ENCODE measurements around the gene SUPT20HL1. TPM values are rescaled to one million over a fixed set of nuclear protein-coding genes. Genes with fewer than 3 reads are reported as not detected.

SUPT20HL1 gene
- total RNA-seq, 4 donors from 2014 or later, result 0.54 TPM; not detected in 3

DNA sequence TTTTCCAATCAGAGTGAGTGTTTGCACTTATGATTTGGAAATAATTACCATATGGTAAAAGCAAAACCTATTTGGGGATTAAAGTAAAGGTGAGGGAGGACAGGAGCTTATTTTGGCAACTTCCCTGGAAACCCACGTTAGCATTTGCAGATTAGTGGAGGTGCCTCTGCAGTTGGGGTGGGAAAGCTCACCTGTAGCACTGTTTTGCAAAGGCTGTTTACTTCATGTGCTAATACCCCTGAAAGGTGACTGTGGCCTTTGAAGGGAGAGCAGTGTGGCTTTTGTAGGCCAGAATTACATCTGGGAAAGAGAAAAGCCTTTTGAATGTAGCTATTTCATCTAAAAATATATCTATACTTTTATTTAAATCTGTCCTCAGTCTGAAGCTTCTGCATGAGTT, 9.4 kb downstream of the SUPT20HL1 start:
- no peaks in the 10 kb centered on the region for H3K36me3 ChIP-seq
- no peaks in the 10 kb centered on the region for H3K27me3 ChIP-seq
- no peaks in the 10 kb centered on the region for H3K4me1 ChIP-seq
- H3K9me3 ChIP-seq, result no peaks in the 10 kb centered on the region
- no peak overlapping the region for H3K4me3 ChIP-seq
- no peak for DNase-seq
- TF ChIP-seq, protein P1, sequence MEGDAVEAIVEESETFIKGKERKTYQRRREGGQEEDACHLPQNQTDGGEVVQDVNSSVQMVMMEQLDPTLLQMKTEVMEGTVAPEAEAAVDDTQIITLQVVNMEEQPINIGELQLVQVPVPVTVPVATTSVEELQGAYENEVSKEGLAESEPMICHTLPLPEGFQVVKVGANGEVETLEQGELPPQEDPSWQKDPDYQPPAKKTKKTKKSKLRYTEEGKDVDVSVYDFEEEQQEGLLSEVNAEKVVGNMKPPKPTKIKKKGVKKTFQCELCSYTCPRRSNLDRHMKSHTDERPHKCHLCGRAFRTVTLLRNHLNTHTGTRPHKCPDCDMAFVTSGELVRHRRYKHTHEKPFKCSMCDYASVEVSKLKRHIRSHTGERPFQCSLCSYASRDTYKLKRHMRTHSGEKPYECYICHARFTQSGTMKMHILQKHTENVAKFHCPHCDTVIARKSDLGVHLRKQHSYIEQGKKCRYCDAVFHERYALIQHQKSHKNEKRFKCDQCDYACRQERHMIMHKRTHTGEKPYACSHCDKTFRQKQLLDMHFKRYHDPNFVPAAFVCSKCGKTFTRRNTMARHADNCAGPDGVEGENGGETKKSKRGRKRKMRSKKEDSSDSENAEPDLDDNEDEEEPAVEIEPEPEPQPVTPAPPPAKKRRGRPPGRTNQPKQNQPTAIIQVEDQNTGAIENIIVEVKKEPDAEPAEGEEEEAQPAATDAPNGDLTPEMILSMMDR (IDR thresholded peaks at IDR 0.05), result no peak
- no peak for TF ChIP-seq POLR2A (IDR thresholded peaks at IDR 0.05)
- no peak overlapping the region for H3K27ac ChIP-seq

DNA sequence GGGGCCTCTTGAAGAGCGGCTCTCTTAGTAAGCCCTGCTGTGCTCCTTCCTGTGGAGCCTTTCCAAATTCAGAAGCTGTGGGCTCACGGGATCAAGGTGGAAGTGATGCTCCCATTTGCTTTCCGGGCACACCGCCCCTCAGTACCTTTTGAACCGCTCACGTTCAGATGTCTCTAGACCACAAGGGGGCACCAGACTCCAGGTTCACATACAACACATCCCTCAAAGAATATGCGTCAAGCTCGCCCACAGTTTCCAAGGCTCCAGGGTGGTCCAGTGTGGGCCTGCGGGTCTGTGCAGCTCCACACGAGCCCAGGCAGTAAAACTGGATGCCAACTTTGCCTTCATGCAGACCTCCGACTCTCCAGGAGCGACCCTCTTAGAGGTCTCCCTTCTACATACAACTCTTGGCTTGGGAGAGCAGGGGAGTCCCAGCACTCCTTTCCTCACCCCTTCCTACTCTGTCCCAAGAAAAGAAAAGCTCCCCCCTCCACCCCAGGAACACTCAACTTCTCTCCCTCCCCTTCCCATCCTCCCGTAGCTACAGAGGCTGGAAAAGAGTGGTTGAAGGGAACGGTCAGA, 11.0 kb downstream of the SUPT20HL1 start:
- DNase-seq, result peak; percentile 46 to 84 (median 49)
- H3K4me1 ChIP-seq, result no peaks in the 10 kb centered on the region
- TF ChIP-seq POLR2A (IDR thresholded peaks at IDR 0.05), result no peak
- TF ChIP-seq, protein P1 (IDR thresholded peaks at IDR 0.05), result peak; percentile 4 to 55 (median 49)
- H3K27me3 ChIP-seq, result no peaks in the 10 kb centered on the region
- H3K27ac ChIP-seq, result no peak overlapping the region
- H3K36me3 ChIP-seq, result no peaks in the 10 kb centered on the region
- H3K9me3 ChIP-seq, result no peaks in the 10 kb centered on the region
- H3K4me3 ChIP-seq, result no peak overlapping the region

DNA sequence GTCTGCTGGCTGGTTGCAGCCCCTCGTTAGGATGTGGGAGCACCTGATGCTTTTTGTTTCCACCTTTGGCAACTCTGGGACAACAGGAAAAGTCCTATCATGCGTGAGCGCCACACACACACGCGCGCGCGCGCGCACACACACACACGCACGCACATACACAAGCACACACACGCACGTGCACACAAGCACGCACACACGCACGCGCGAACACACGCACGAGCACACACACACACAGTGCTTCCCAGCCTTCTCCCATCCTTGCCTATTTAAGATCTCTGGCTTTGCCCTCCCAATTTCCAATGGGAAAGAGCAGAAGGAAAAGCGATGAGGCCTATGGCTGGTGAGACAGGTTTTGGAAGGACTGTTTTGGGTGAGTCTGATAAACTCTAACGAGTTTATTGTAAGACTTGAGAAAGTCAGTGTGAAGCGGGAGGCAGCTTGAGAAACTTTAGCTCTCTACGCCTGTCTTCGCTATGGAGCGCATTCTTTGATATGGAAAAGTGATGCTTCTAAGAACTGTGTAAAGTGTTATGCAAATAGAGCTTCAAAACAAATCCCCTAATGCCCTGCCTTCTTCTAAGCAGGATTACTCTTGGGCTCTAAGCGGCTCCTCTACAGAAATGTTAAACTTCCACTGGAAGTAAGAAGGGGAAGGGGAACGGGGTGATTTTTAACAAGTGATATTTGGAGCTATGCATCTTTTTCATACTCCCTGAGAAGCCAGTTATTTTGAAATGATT, 11.8 kb downstream of the SUPT20HL1 start:
- Histone ChIP-seq H3K27me3 (no peaks in the 10 kb centered on the region), H3K4me1 (no peaks in the 10 kb centered on the region), H3K36me3 (no peaks in the 10 kb centered on the region), H3K9me3 (no peaks in the 10 kb centered on the region), H3K4me3 (no peak overlapping the region), H3K27ac (no peak overlapping the region)
- DNase-seq, result no peak
- no peak for TF ChIP-seq POLR2A (IDR thresholded peaks at IDR 0.05)
- TF ChIP-seq, protein P1 (IDR thresholded peaks at IDR 0.05), result no peak

DNA sequence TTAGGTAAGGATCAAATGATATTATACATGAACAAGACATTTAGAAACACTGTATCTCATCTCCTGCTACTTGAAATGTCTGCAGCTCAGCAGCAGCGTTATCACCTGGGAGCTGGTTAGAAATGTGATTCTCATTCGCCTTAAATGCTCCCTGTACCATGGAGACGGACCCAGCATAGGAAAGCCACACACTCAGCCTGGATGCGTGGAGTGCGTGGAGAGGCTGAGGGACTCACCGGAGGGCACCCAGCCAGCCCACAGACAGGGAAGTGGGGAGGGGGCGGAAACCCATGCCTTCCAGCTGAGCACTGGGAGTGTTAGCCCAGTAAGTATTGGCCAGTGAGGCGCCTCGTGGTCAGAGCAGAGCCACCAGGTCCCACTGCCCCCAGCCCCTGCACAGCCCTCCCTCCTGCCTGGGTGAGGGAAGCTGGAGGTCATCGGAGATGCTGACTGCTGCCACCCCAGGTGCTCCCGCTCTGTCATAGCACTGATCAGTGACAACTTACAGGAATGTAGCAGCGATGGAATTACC, 15.2 kb downstream of the SUPT20HL1 start:
- Histone ChIP-seq H3K9me3 (no peaks in the 10 kb centered on the region), H3K36me3 (no peaks in the 10 kb centered on the region), H3K27me3 (no peaks in the 10 kb centered on the region), H3K4me3 (no peak overlapping the region), H3K4me1 (no peaks in the 10 kb centered on the region), H3K27ac (no peak overlapping the region)
- no peak for DNase-seq
- TF ChIP-seq, protein P1 (IDR thresholded peaks at IDR 0.05), result no peak
- TF ChIP-seq POLR2A (IDR thresholded peaks at IDR 0.05), result no peak

DNA sequence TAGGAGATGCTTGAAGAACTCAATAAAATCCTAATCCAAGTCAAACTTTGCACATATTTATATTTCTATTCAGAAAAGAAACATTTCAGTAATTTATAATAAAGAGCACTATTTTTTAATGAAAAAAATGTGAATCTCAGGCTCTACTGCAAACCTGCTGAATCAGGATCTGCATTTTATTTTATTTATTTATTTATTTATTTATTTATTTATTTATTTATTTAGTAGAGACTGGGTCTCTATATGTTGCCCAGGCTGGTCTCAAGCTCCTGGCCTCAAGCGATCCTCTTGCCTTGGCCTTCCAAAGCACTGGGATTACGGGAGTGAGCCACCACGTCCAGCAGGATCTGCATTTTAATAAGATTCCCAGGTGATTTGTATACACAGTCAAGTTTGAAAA, 16.0 kb downstream of the SUPT20HL1 start:
- Histone ChIP-seq H3K27me3 (no peaks in the 10 kb centered on the region), H3K9me3 (no peaks in the 10 kb centered on the region), H3K4me1 (no peaks in the 10 kb centered on the region), H3K36me3 (no peaks in the 10 kb centered on the region), H3K4me3 (no peak overlapping the region), H3K27ac (no peak overlapping the region)
- no peak for TF ChIP-seq POLR2A (IDR thresholded peaks at IDR 0.05)
- TF ChIP-seq, protein P1 (IDR thresholded peaks at IDR 0.05), result no peak
- DNase-seq, result no peak

Data from Peyer's patch (tissue), 4 donors.